Ishikawa (cell line): ENCODE results near the gene NSDHL.

Experiments
- CEBPB ChIP-seq: IDR thresholded peaks from 2 replicates; pipeline ENCODE4 v1.6.1; 2012
- CREB1 ChIP-seq: IDR thresholded peaks from 2 replicates; pipeline ENCODE4 v1.6.1; 2012; ENCODE audit warnings: low read depth
- EGR1 ChIP-seq: IDR thresholded peaks from 2 replicates; pipeline ENCODE4 v1.6.1; 2012
- EP300 ChIP-seq: IDR thresholded peaks from 2 replicates; pipeline ENCODE4 v1.6.1; 2012; ENCODE audit warnings: borderline replicate concordance
- FOXM1 ChIP-seq: IDR thresholded peaks from 2 replicates; pipeline ENCODE4 v1.6.1; 2012; ENCODE audit warnings: low read depth, borderline replicate concordance
- NFIC ChIP-seq: IDR thresholded peaks from 2 replicates; pipeline ENCODE4 v1.6.1; 2012
- RAD21 ChIP-seq: IDR thresholded peaks from 2 replicates; pipeline ENCODE4 v1.6.1; 2012; ENCODE audit warnings: low read depth
- TAF1 ChIP-seq: IDR thresholded peaks from 2 replicates; pipeline ENCODE4 v1.6.1; 2012; ENCODE audit warnings: low read depth, mild to moderate bottlenecking
- TCF12 ChIP-seq: IDR thresholded peaks from 2 replicates; pipeline ENCODE4 v1.6.1; 2012; ENCODE audit warnings: low read depth
- TEAD4 ChIP-seq: IDR thresholded peaks from 2 replicates; pipeline ENCODE4 v1.6.1; 2012
- USF1 ChIP-seq: IDR thresholded peaks from 2 replicates; pipeline ENCODE4 v1.6.1; 2012
- YY1 ChIP-seq: IDR thresholded peaks from 2 replicates; pipeline ENCODE4 v1.6.1; 2012; ENCODE audit warnings: low read depth
- TF ChIP-seq, protein P1 (sequence below): IDR thresholded peaks from 2 replicates; pipeline ENCODE4 v1.6.1; 2012
- TF ChIP-seq, protein P2 (sequence below): IDR thresholded peaks from 2 replicates; pipeline ENCODE4 v1.6.1; 2012; ENCODE audit warnings: low read depth, mild to moderate bottlenecking

GRCh38 chrX:152821145-152821765 lies 9.6 kb upstream of the NSDHL start:
- no peak for TF ChIP-seq YY1
- no peak for TF ChIP-seq EP300
- TF ChIP-seq TEAD4: no peak
- TF ChIP-seq RAD21: peak; percentile 52
- TF ChIP-seq CREB1: no peak
- TF ChIP-seq CEBPB: no peak
- no peak for TF ChIP-seq TCF12
- TF ChIP-seq, protein P1, sequence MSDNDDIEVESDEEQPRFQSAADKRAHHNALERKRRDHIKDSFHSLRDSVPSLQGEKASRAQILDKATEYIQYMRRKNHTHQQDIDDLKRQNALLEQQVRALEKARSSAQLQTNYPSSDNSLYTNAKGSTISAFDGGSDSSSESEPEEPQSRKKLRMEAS: no peak
- no peak for TF ChIP-seq FOXM1
- TF ChIP-seq USF1: no peak
- TF ChIP-seq NFIC: no peak
- TF ChIP-seq, protein P2, sequence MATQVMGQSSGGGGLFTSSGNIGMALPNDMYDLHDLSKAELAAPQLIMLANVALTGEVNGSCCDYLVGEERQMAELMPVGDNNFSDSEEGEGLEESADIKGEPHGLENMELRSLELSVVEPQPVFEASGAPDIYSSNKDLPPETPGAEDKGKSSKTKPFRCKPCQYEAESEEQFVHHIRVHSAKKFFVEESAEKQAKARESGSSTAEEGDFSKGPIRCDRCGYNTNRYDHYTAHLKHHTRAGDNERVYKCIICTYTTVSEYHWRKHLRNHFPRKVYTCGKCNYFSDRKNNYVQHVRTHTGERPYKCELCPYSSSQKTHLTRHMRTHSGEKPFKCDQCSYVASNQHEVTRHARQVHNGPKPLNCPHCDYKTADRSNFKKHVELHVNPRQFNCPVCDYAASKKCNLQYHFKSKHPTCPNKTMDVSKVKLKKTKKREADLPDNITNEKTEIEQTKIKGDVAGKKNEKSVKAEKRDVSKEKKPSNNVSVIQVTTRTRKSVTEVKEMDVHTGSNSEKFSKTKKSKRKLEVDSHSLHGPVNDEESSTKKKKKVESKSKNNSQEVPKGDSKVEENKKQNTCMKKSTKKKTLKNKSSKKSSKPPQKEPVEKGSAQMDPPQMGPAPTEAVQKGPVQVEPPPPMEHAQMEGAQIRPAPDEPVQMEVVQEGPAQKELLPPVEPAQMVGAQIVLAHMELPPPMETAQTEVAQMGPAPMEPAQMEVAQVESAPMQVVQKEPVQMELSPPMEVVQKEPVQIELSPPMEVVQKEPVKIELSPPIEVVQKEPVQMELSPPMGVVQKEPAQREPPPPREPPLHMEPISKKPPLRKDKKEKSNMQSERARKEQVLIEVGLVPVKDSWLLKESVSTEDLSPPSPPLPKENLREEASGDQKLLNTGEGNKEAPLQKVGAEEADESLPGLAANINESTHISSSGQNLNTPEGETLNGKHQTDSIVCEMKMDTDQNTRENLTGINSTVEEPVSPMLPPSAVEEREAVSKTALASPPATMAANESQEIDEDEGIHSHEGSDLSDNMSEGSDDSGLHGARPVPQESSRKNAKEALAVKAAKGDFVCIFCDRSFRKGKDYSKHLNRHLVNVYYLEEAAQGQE: no peak
- TF ChIP-seq TAF1: no peak
- TF ChIP-seq EGR1: no peak
